Mammary epithelial cell (primary cell): ENCODE results near the gene LSM3.

Experiments used
- CTCF ChIP-seq, 2 donors: IDR thresholded peaks in 1 of 2; conservative IDR thresholded peaks in 1 of 2; 2 replicates each; pipeline ENCODE4 v1.5.1; 2011 to 2012; ENCODE audit warnings: inconsistent platforms in 2 of 2, low read length in 2 of 2, mild to moderate bottlenecking in 2 of 2, control low read depth in 1 of 2, low read depth in 1 of 2; ENCODE audit not compliant: insufficient read depth in 1 of 2; ENCODE audit errors: extremely low read depth in 1 of 2
- EZH2 ChIP-seq: IDR thresholded peaks from 2 replicates; pipeline ENCODE4 v1.6.1; 2012; ENCODE audit warnings: low read length, inconsistent platforms, borderline replicate concordance

- TF ChIP-seq CTCF (conservative IDR thresholded peaks at IDR 0.05 in 1 of 2, IDR thresholded peaks at IDR 0.05 in 1 of 2; ENCODE audit: extremely low read depth in 1 of 2, insufficient read depth in 1 of 2, low read depth in 1 of 2, low read length in 2 of 2) (no peak), EZH2 (no peak)
Observed at GRCh38 chr3:14158370-14158769, 20.2 kb upstream of the LSM3 start.
